NCI-H2081 (cell line): ENCODE results near the gene NELFCD.
A peak's percentile ranks its signal among the peaks of the same experiment; 100 is the strongest.
"Not testable (repeated sequence)": the region's sequence is repeated elsewhere in the genome, so short reads cannot be mapped to it uniquely, and the experiment has no call there.

Experiments
- DNase-seq, 2 experiments: peaks; one replicate each; lab custom pipeline; 2025; lab: John Stamatoyannopoulos, UW

Gene NELFCD

GRCh38 chr20:59026904-59027740 lies 46.1 kb downstream of the NELFCD start:
- no peak for DNase-seq

DNA sequence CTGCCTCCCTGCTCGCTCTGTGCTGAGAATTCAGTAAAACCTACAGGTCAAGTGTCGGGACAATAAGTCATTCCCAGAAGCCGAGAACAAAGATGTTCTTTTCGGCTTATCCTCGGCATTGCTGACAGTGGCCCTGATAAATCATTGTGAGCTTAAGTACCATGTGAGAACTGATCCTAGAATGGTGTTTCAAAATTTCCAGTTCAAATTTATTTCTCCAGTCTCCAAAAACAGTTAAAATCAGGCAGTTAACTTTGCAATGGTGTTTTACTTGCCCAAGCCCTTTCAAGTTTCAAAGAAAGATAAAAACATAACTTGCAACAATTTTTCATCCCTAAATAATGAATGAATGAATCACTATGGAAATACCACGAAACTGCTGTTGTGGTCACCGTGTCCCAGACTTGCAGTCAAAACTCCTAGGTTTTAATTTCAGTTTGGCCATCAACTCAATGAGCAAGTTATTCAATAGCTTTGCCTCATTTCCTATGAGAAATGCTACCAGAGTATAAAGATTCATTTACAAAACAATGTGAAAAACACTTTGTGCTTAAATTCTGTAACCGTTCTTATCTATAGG lies 46.8 kb downstream of the NELFCD start:
- no peak for DNase-seq

- no peak for DNase-seq
Measured at GRCh38 chr20:59028812-59029211, 47.8 kb downstream of the NELFCD start.

- peak in 1 of 2 experiments; percentile 32 for DNase-seq
Measured at GRCh38 chr20:59030911-59031563, 50.0 kb downstream of the NELFCD start.

- DNase-seq, result no peak
Measured at GRCh38 chr20:59031564-59032022, 50.5 kb downstream of the NELFCD start.

DNA sequence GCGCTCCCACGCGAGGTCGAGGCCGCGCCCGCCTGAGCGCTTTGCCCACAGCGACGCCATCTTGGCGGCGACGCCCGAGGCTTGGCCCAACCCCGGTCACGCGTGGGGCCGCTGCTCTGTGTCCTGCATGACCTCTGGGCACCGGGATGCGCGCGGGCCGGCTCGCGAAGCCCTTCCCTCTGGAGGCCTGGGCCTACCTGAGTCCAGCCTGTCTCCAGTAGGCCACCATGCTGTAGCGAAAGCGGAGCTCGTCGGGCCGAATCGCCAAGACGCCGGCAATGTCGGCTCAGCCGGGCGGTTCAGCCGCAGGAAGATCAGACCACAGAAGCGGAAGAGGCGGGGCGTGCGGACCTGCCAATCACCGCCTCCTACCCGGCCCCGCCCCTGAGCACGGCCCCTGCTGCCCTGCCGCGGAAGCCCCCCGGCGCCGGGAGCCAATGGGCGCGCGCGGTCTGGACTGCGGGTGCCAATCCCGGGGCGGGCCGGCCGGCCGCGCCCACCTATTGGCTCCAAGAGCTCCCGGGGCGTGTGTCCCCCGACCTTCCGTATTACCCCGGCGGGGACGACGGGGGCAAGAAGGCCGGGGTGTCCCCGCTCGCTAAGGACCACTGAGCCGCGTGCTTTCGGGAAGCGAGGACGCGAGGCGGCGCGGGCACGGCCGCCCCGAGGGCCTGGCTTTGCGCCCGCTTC lies 51.1 kb downstream of the NELFCD start, which contains the start of gene ATP5F1E:
Gene ATP5F1E, minus strand, starts transcription at position 313 of the 690 bp plus-strand sequence. Its CDS starts 84 bp downstream, at position 229.
- DNase-seq, result peak; percentile 95

GRCh38 chr20:59032713-59033059 lies 51.6 kb downstream of the NELFCD start:
- peak; percentile 63 to 79 for DNase-seq

DNA sequence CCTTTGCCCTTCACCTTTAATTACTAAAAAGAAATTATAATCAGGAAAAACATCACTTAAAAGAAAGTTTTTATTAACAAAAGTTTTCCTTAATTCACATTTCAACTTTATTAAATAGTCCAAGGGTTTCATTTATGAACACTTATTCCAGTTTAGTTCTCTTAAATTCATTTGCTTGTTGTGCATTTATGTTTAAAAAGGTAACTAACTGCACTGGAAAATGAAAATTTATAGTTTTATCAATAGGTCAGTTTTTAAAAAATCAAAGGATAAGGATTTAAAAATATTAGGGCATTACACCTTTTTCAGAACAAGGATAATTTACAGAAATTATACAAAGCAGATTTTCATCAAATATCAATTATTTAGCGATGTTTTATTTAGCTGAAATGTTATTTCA lies 52.0 kb downstream of the NELFCD start:
- DNase-seq, result no peak

GRCh38 chr20:59033616-59034165 lies 52.6 kb downstream of the NELFCD start:
- DNase-seq, result peak in 1 of 2 experiments; percentile 20

- DNase-seq, result no peak
Measured at GRCh38 chr20:59035381-59035780, 54.3 kb downstream of the NELFCD start.

- no peak for DNase-seq
Measured at GRCh38 chr20:59037386-59037785, 56.3 kb downstream of the NELFCD start.

DNA sequence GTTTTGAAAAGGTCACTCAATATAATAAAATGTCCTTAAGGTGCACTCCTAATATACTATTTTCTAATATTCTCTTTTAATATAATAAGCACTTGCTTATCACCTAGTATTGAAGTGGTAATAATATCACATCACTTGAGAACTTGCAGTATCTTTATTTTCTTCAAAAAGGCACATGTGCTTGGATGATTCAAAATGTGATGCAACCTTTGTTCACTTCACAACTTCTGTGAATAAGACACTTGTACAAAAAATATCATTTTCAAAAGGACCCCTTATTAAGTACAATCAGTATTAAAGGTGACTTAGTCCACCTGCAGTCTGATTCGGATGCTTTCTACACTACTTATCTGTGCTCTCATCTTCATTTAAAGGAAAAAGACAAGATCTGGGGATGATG lies 58.2 kb downstream of the NELFCD start:
- DNase-seq, result no peak

GRCh38 chr20:59040667-59041066 lies 59.6 kb downstream of the NELFCD start:
- DNase-seq, result no peak

DNA sequence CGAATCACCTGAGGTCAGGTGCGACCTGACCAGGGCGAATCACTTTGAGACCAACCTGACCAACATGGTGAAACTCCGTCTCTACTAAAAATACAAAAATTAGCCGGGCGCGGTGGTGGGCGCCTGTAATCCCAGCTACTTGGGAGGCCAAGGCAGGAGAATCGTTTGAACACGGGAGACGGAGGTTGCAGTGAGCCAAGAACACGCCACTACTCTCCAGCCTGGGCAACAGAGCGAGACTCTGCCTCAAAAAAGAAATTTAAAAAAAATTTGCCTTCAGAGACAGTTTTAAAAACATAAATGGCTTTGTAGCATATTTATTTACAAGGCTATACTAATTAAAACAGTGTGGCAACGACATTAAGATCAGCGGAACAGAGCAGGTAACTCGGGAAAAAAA lies 60.4 kb downstream of the NELFCD start:
- not testable (repeated sequence) for DNase-seq

GRCh38 chr20:59042151-59042795 lies 61.2 kb downstream of the NELFCD start, which contains the start of gene PRELID3B:
Gene PRELID3B (minus strand): TSS chr20:59042786. CDS start chr20:59042730, 56 bp downstream.
- no peak for DNase-seq

DNA sequence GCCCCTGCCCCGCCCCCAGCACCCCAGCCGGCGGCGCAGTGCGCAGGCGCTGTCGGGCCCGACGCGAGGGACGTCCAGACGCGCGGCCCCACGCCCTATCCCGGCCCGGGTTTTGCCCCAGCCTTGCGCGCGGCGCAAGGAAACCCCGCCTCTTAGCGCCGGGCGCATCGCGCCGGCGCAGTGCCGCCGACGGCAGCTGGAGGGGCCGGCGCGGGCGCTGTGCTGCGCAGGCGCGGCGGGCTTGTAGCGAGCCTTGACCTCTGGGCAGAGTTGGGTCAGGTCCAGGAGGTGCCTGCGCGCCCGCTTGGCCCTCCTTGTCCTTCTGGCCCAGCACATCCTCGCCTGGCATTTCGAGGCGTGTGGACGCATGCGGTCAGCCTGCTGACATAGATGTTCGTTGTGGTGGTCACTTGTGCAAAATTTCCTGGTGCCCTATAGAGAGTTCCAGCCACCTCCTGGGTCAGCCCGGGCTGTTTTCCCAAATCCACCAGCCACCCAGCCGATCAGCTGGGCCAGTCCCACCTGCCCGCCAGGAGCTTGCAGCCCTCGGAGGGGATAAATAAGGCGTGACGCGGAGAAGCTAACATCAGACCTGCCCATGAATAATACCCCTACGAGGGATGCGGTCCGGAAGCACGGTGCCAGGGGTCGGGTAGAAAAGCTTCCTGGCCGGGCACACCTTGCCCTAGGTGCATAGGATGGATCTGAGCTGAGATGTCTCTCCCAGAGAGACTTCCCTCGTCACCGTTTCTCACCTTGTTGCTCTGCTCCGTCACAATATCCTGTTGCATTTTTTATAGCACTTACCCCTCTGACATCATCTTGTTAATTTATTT lies 62.0 kb downstream of the NELFCD start:
- peak; percentile 89 to 91 for DNase-seq

DNA sequence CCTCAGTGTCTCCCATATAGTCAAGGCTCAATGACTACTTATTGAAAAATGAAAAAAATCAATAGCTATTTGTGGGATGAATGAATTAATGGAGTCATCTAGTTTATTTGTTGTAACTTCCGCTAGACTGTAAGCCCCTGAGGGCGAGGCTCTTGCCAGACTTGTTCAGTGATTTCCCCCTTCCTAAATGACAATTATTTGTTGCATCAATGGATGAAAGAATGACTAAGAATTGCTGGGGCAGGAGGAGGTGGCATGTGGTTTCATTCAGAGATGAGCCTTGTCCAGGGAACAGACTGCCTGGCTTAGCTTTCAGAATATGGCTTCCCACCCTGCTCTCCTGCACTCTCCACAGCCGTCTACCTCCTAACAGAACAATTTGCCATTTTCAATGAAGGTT lies 62.6 kb downstream of the NELFCD start:
- no peak for DNase-seq

GRCh38 chr20:59044295-59044694 lies 63.2 kb downstream of the NELFCD start:
- no peak for DNase-seq
